ENCODE results near the gene SDK1.

Gene SDK1

GRCh38 chr7:4143006-4143405, 842.0 kb downstream of the SDK1 start (continued):
- no peak for TF ChIP-seq ZNF518A (tag by site-specific recombination; conservative IDR thresholded peaks at IDR 0.05; ENCODE audit: low read depth)
- no peak for TF ChIP-seq ZNF777 (tag by site-specific recombination; IDR thresholded peaks at IDR 0.05; ENCODE audit: borderline replicate concordance)
- no peak for TF ChIP-seq GLI2 (tag by site-specific recombination; IDR thresholded peaks at IDR 0.05; ENCODE audit: borderline replicate concordance, low read depth)
- TF ChIP-seq PRDM1 (tag by site-specific recombination; IDR thresholded peaks at IDR 0.05): no peak
- TF ChIP-seq ZNF621 (tag by site-specific recombination; IDR thresholded peaks at IDR 0.05): no peak
- no peak for TF ChIP-seq ZNF529 (tag by site-specific recombination; IDR thresholded peaks at IDR 0.05; ENCODE audit: insufficient replicate concordance)
- TF ChIP-seq MZF1 (tag by site-specific recombination; IDR thresholded peaks at IDR 0.05; ENCODE audit: borderline replicate concordance): no peak
- TF ChIP-seq ZNF514 (tag by site-specific recombination; IDR thresholded peaks at IDR 0.05): no peak
- TF ChIP-seq ZNF114 (tag by site-specific recombination; IDR thresholded peaks at IDR 0.05): no peak
- no peak for TF ChIP-seq ZBTB1 (tag by site-specific recombination; IDR thresholded peaks at IDR 0.05)
- no peak for TF ChIP-seq ZBTB20 (tag by site-specific recombination; IDR thresholded peaks at IDR 0.05)
- TF ChIP-seq ZNF214 (tag by site-specific recombination; IDR thresholded peaks at IDR 0.05; ENCODE audit: borderline replicate concordance): no peak

DNA sequence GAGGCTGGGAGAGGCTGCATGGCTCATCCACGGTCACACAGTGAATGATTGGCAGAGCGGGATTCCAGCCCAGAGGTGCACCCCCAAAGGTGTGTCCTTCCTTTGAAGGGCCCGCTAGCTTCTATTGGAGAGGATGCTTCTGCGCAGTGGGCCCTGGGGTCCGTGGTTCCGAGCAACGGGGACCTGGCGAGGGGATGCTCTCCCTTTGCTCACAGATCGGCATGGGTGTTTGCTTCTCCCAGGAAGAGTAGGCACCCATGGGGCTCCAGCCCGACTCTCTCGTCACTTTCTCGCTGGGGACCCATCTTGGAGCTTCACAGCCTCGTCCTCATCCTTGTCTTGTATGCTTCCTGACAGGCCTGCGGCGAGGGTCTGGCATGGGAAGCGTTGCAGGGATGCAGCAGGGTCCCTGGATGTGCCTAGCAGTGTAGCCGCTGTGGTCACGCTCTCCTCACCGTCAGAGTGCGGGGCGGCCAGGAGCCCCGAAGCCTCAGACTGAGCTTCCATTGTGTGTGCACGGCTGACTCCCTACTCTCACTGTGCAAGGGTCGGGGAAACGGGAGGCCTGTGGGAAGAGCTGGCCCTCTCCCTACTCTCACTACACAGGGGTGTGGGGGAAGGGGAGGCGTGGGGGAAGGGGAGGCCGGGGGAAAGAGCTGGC, 842.6 kb downstream of the SDK1 start:
- TF ChIP-seq SP3 (tag by site-specific recombination; IDR thresholded peaks at IDR 0.05) (no peak), ZNF660 (tag by site-specific recombination; IDR thresholded peaks at IDR 0.05) (no peak), ZNF26 (tag by site-specific recombination; IDR thresholded peaks at IDR 0.05) (no peak), ZNF140 (tag by site-specific recombination; IDR thresholded peaks at IDR 0.05) (no peak), ZNF391 (tag by site-specific recombination; IDR thresholded peaks at IDR 0.05; ENCODE audit: borderline replicate concordance, low read depth) (no peak)
- H3K4me1 ChIP-seq (ENCODE audit: control insufficient read depth, insufficient read depth, low read length): no peaks in the 10 kb centered on the region
- ChIA-PET CTCF (interaction anchor here (0.6 kb wide), 1 partner anchor 39 kb away, joined by 4 read pairs; no protein-coding TSS in a partner anchor), POLR2A (no interaction called here)
- peaks cover 0 to 4% of the 10 kb centered on the region in 2 experiments; a peak in 1 of 3 replicates for H3K36me3 ChIP-seq (ENCODE audit: control insufficient read depth in 2 of 2, insufficient read depth in 1 of 2, low read length in 2 of 2)
- no peaks in the 10 kb centered on the region for H3K9me3 ChIP-seq (ENCODE audit: control insufficient read depth, insufficient read depth, low read depth, low read length)
- no peak overlapping the region for H3K4me3 ChIP-seq (ENCODE audit: low read depth, low read length)
- no peak overlapping the region for H3K27ac ChIP-seq (ENCODE audit: extremely low read depth, low read depth, low read length)

- ChIA-PET POLR2A (no interaction called here), CTCF (no interaction called here)
- no peak overlapping the region for H3K4me3 ChIP-seq (ENCODE audit: low read depth, low read length)
- H3K27ac ChIP-seq (ENCODE audit: extremely low read depth, low read depth, low read length): no peak overlapping the region
- TF ChIP-seq ZSCAN30 (tag by site-specific recombination; IDR thresholded peaks at IDR 0.05) (no peak), ZNF558 (tag by site-specific recombination; IDR thresholded peaks at IDR 0.05) (no peak), ZNF660 (tag by site-specific recombination; IDR thresholded peaks at IDR 0.05) (no peak), ZNF707 (tag by site-specific recombination; IDR thresholded peaks at IDR 0.05) (no peak), ZNF792 (tag by site-specific recombination; IDR thresholded peaks at IDR 0.05) (no peak), ZNF26 (tag by site-specific recombination; IDR thresholded peaks at IDR 0.05) (no peak), GLI2 (tag by site-specific recombination; IDR thresholded peaks at IDR 0.05; ENCODE audit: borderline replicate concordance, low read depth) (no peak)
- H3K4me1 ChIP-seq (ENCODE audit: control insufficient read depth, insufficient read depth, low read length): no peaks in the 10 kb centered on the region
- H3K9me3 ChIP-seq (ENCODE audit: control insufficient read depth, insufficient read depth, low read depth, low read length): no peaks in the 10 kb centered on the region
- H3K36me3 ChIP-seq (ENCODE audit: control insufficient read depth in 2 of 2, insufficient read depth in 1 of 2, low read length in 2 of 2): peaks cover 0 to 4% of the 10 kb centered on the region in 2 experiments; a peak in 1 of 3 replicates
Measured at GRCh38 chr7:4144172-4144701, 843.2 kb downstream of the SDK1 start.

All from HEK293 (cell line).